GM10248 (cell line): ENCODE data around the gene METTL16.

Source experiments
- CTCF ChIA-PET: fragments of 300-600 bp; sonication (Branson Sonifier 250); formaldehyde crosslinking; extraction: SDS; loops from one replicate; lab custom pipeline; 2021; ENCODE audit warnings: antibody characterized with exemption; lab: Yijun Ruan, JAX
- POLR2A ChIA-PET: fragments of 350-650 bp; sonication (Branson Sonifier 250); formaldehyde crosslinking; extraction: SDS; loops from one replicate; lab custom pipeline; 2020; ENCODE audit warnings: antibody characterized with exemption; lab: Yijun Ruan, JAX
- DNase-seq: peaks from one replicate; pipeline ENCODE4 v3.0.0; 2012; ENCODE audit errors: extremely low spot score
- TF ChIP-seq, protein P1 (sequence below): IDR thresholded peaks from 2 replicates; pipeline ENCODE4 v1.5.1; 2012; ENCODE audit warnings: mild to moderate bottlenecking, low read depth; ENCODE audit errors: extremely low read depth, missing control alignments, control extremely low read depth

Gene METTL16

GRCh38 chr17:2438823-2439222 lies 72.9 kb downstream of the METTL16 start:
- TF ChIP-seq, protein P1, sequence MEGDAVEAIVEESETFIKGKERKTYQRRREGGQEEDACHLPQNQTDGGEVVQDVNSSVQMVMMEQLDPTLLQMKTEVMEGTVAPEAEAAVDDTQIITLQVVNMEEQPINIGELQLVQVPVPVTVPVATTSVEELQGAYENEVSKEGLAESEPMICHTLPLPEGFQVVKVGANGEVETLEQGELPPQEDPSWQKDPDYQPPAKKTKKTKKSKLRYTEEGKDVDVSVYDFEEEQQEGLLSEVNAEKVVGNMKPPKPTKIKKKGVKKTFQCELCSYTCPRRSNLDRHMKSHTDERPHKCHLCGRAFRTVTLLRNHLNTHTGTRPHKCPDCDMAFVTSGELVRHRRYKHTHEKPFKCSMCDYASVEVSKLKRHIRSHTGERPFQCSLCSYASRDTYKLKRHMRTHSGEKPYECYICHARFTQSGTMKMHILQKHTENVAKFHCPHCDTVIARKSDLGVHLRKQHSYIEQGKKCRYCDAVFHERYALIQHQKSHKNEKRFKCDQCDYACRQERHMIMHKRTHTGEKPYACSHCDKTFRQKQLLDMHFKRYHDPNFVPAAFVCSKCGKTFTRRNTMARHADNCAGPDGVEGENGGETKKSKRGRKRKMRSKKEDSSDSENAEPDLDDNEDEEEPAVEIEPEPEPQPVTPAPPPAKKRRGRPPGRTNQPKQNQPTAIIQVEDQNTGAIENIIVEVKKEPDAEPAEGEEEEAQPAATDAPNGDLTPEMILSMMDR = no peak
- ChIA-PET POLR2A (no interaction called here), CTCF (interaction anchor here (1.4 to 8.8 kb wide), 3 partner anchors 13 to 56 kb away, joined by 4 to 74 read pairs (median 5); no protein-coding TSS in a partner anchor)
- DNase-seq = no peak

DNA sequence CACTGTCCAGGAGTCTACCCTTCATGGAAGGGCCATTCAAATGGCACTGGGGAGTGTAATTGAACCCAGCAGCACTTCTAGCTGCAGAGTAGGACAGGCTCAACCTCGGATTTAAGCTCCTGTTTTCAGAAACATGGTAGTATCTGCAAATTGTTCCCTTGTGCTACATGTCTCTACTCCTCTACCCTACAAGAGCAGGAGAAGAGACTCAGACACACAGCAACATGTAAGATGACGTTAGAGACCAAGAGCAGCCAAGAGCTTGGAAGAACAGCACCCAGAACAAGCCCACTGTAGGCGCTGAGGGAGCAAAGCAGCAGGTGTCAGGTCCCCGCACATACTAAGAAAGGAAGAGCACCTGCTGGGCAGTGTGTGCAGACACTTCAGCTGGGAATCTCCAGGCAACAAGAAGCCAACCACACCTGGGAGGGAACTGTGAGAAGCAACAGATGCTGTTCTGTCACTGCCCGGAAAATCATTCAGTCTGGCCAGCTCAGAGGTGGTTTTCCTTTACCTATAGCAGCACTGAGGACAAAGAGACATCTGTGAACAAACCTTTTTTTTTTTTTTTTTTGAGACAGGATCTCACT lies 75.3 kb downstream of the METTL16 start:
- POLR2A ChIA-PET = no interaction called here
- no peak for DNase-seq
- TF ChIP-seq, protein P1 = no peak
- CTCF ChIA-PET = interaction anchor here (0.5 to 8.8 kb wide), 6 partner anchors 9 to 80 kb away, joined by 3 to 74 read pairs (median 3); no protein-coding TSS in a partner anchor

- no peak for DNase-seq
- ChIA-PET CTCF (interaction anchor here (0.5 to 8.8 kb wide), 5 partner anchors 8 to 81 kb away, joined by 3 to 74 read pairs (median 3); no protein-coding TSS in a partner anchor), POLR2A (no interaction called here)
- TF ChIP-seq, protein P1 = no peak
Measured at GRCh38 chr17:2435862-2436261, 75.8 kb downstream of the METTL16 start.

GRCh38 chr17:2435181-2435741 lies 76.4 kb downstream of the METTL16 start:
- CTCF ChIA-PET = interaction anchor here (2.0 to 8.8 kb wide), 2 partner anchors 18 to 22 kb away, joined by 4 to 74 read pairs; no protein-coding TSS in a partner anchor
- TF ChIP-seq, protein P1 = no peak
- POLR2A ChIA-PET = no interaction called here
- DNase-seq = no peak

DNA sequence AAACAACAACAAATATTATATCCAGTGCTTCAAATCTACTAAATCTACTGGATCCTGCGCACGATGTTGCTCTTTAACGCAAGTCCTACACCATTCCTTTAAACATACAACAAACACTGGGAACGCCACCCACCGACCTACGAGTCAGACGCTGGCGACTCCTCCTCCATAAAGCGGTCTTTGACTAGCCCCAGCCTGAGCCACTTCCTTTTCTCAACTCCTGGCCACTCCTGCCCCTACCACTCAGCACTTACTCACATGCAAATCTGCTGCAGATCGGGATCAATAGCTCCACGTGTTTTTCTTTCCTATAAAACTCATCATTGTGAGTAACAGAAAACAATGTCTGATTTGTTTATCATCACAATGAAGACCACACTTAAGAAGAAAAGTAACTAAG lies 78.0 kb downstream of the METTL16 start:
- DNase-seq = no peak
- ChIA-PET CTCF (interaction anchor here (1.2 to 8.8 kb wide), 3 partner anchors 15 to 21 kb away, joined by 3 to 74 read pairs (median 4); no protein-coding TSS in a partner anchor), POLR2A (no interaction called here)
- TF ChIP-seq, protein P1 = no peak

- DNase-seq = no peak
- CTCF ChIA-PET = interaction anchor here (1.2 to 3.0 kb wide), 3 partner anchors 8 to 45 kb away, joined by 3 to 12 read pairs (median 8); no protein-coding TSS in a partner anchor
- TF ChIP-seq, protein P1 = no peak
- POLR2A ChIA-PET = no interaction called here
Measured at GRCh38 chr17:2427910-2428309, 83.8 kb downstream of the METTL16 start.
